ENCODE results near the gene HLA-B. TPM values are rescaled to one million over a fixed set of nuclear protein-coding genes. Genes with fewer than 3 reads are reported as not detected.

The HLA-B gene
- total and polyA plus RNA-seq, 4 donors: 341 to 864 (median 417) TPM

- peaks cover 3 to 17% (median 11%) of the 10 kb centered on the region in 4 donors for H3K4me1 ChIP-seq (ENCODE audit: control insufficient read depth in 4 of 4, insufficient read depth in 4 of 4, low read length in 3 of 4)
- peaks cover 2 to 9% (median 7%) of the 10 kb centered on the region in 4 donors for H3K36me3 ChIP-seq (ENCODE audit: control insufficient read depth in 4 of 4, insufficient read depth in 3 of 4, low read depth in 1 of 4, low read length in 3 of 4)
- H3K9ac ChIP-seq (ENCODE audit: low read depth in 1 of 2, low read length in 2 of 2): no peak overlapping the region
- no peak overlapping the region for H3K27ac ChIP-seq (ENCODE audit: low read depth in 1 of 2, low read length in 2 of 2)
- DNase-seq (ENCODE audit: low spot score): no peak
- 89% methylated on average over 6 of the region's 6 CpGs for WGBS
- H3K9me3 ChIP-seq (ENCODE audit: control insufficient read depth in 4 of 4, low read length in 3 of 4): no peaks in the 10 kb centered on the region
- H3K27me3 ChIP-seq (ENCODE audit: control insufficient read depth in 4 of 4, insufficient read depth in 4 of 4, low read length in 3 of 4): no peaks in the 10 kb centered on the region
- TF ChIP-seq EGR1 (IDR thresholded peaks at IDR 0.05; ENCODE audit: low read depth in 2 of 2) (no peak), FOXA2 (IDR thresholded peaks at IDR 0.05) (no peak), HNF4A (conservative IDR thresholded peaks at IDR 0.05) (no peak), REST (IDR thresholded peaks at IDR 0.05) (no peak), NR2F2 (IDR thresholded peaks at IDR 0.05) (no peak), FOXA1 (IDR thresholded peaks at IDR 0.05) (no peak), RXRA (IDR thresholded peaks at IDR 0.05) (no peak), JUND (IDR thresholded peaks at IDR 0.05) (no peak), HNF4G (IDR thresholded peaks at IDR 0.05) (no peak), ZBTB33 (IDR thresholded peaks at IDR 0.05) (no peak), TAF1 (conservative IDR thresholded peaks at IDR 0.05) (no peak)
- no peak overlapping the region for H3K4me3 ChIP-seq (ENCODE audit: low read depth in 1 of 3, low read length in 3 of 3)
Measured at GRCh38 chr6:31353384-31353945, 3.5 kb downstream of the HLA-B start.

- Histone ChIP-seq H3K4me3 (ENCODE audit: low read depth in 1 of 3, low read length in 3 of 3) (no peak overlapping the region), H3K27me3 (ENCODE audit: control insufficient read depth in 4 of 4, insufficient read depth in 4 of 4, low read length in 3 of 4) (no peaks in the 10 kb centered on the region), H3K9me3 (ENCODE audit: control insufficient read depth in 4 of 4, low read length in 3 of 4) (no peaks in the 10 kb centered on the region), H3K27ac (ENCODE audit: low read depth in 1 of 2, low read length in 2 of 2) (no peak overlapping the region), H3K36me3 (ENCODE audit: control insufficient read depth in 4 of 4, insufficient read depth in 3 of 4, low read depth in 1 of 4, low read length in 3 of 4) (peaks cover 2 to 9% (median 7%) of the 10 kb centered on the region in 4 donors), H3K9ac (ENCODE audit: low read depth in 1 of 2, low read length in 2 of 2) (no peak overlapping the region), H3K4me1 (ENCODE audit: control insufficient read depth in 4 of 4, insufficient read depth in 4 of 4, low read length in 3 of 4) (peaks cover 3 to 17% (median 10%) of the 10 kb centered on the region in 4 donors)
- WGBS: 67% methylated on average over 6 of the region's 6 CpGs
- TF ChIP-seq FOXA2 (IDR thresholded peaks at IDR 0.05) (no peak), CTCF (IDR thresholded peaks at IDR 0.05; ENCODE audit: low read depth, low read length, missing input control) (no peak), RXRA (IDR thresholded peaks at IDR 0.05) (no peak), RAD21 (IDR thresholded peaks at IDR 0.05) (no peak), EGR1 (IDR thresholded peaks at IDR 0.05; ENCODE audit: low read depth in 2 of 2) (no peak), TAF1 (conservative IDR thresholded peaks at IDR 0.05) (no peak), HNF4G (IDR thresholded peaks at IDR 0.05) (no peak)
- DNase-seq (ENCODE audit: low spot score): no peak
Measured at GRCh38 chr6:31352683-31353383, 4.1 kb downstream of the HLA-B start.

All from liver (tissue), 9 donors.